SK-N-SH (cell line): ENCODE results near the gene SULT2B1. TPM values are rescaled to one million over a fixed set of nuclear protein-coding genes. Genes with fewer than 3 reads are reported as not detected.
A peak's percentile ranks its signal among the peaks of the same experiment; 100 is the strongest.

Experiments
- CTCF ChIA-PET: fragments of 300-600, 350-600 bp; formaldehyde crosslinking; extraction: SDS; loops from one replicate; lab custom pipeline; 2021; lab: Yijun Ruan, JAX
- POLR2A ChIA-PET: fragments of 350-600 bp; sonication (Branson Sonifier 250); formaldehyde crosslinking; extraction: SDS; loops from one replicate; lab custom pipeline; 2020; ENCODE audit warnings: antibody characterized with exemption, inconsistent platforms; lab: Yijun Ruan, JAX
- DNase-seq: peaks from one replicate; pipeline ENCODE4 v3.0.0; 2012
- H2AFZ ChIP-seq: fragments of 200-600 bp; sonication (generic); 2 replicates; pipeline ENCODE4 v1.8.1; 2016; ENCODE audit warnings: antibody characterized with exemption, mild to moderate bottlenecking, low read depth
- H3F3A ChIP-seq: fragments of 200-600 bp; sonication (generic); replicated peaks from 2 replicates; pipeline ENCODE3; 2016; ENCODE audit warnings: antibody characterized with exemption, mild to moderate bottlenecking; ENCODE audit not compliant: insufficient read depth
- H3K27ac ChIP-seq, 2 experiments: fragments of 200-500 bp in 1 of 2; fragments of 200-600 bp in 1 of 2; sonication (Bioruptor generic) in 1 of 2; sonication (generic), shearing (Covaris generic) in 1 of 2; 2 replicates each; pipeline versions ENCODE4 v1.5.1 to v1.6.1; 2014 to 2016; ENCODE audit warnings: low read depth in 2 of 2, inconsistent platforms in 1 of 2, low read length in 1 of 2, mild to moderate bottlenecking in 1 of 2, mixed read lengths in 1 of 2
- H3K27me3 ChIP-seq: fragments of 200-600 bp; sonication (generic), shearing (Covaris generic); 2 replicates; pipeline ENCODE4 v1.6.1; 2016; ENCODE audit warnings: mixed run types; ENCODE audit not compliant: insufficient read depth
- H3K36me3 ChIP-seq, 2 experiments: fragments of 200-500 bp in 1 of 2; fragments of 200-600 bp in 1 of 2; sonication (Bioruptor generic) in 1 of 2; sonication (generic) in 1 of 2; replicated peaks in 1 of 2; 2 replicates each; pipeline versions ENCODE3 to v1.5.1; 2014 to 2016; ENCODE audit warnings: low read length in 1 of 2, mild to moderate bottlenecking in 1 of 2; ENCODE audit not compliant: insufficient read depth in 2 of 2, control insufficient read depth in 1 of 2
- H3K4me1 ChIP-seq, 2 experiments: fragments of 200-500 bp in 1 of 2; fragments of 200-600 bp in 1 of 2; sonication (Bioruptor generic) in 1 of 2; sonication (generic), shearing (Covaris generic) in 1 of 2; 2 replicates each; pipeline versions ENCODE4 v1.5.1 to v1.6.1; 2014 to 2016; ENCODE audit warnings: low read depth in 1 of 2, low read length in 1 of 2, mixed run types in 1 of 2; ENCODE audit not compliant: insufficient read depth in 2 of 2, control insufficient read depth in 1 of 2
- H3K4me2 ChIP-seq: fragments of 200-600 bp; sonication (generic), shearing (Covaris generic); 2 replicates; pipeline ENCODE4 v1.6.1; 2017; ENCODE audit warnings: mixed run types
- H3K4me3 ChIP-seq, 2 experiments: fragments of 200-500 bp in 1 of 2; fragments of 200-600 bp in 1 of 2; sonication (Bioruptor generic) in 1 of 2; sonication (generic), shearing (Covaris generic) in 1 of 2; 2 replicates each; pipeline versions ENCODE4 v1.5.1 to v1.8.1; 2014 to 2016; ENCODE audit warnings: low read depth in 2 of 2, inconsistent platforms in 1 of 2, low read length in 1 of 2, mild to moderate bottlenecking in 1 of 2, mixed read lengths in 1 of 2, moderate library complexity in 1 of 2
- H3K79me2 ChIP-seq: fragments of 200-600 bp; sonication (generic); 2 replicates; pipeline ENCODE4 v1.8.1; 2017; ENCODE audit warnings: mild to moderate bottlenecking; ENCODE audit not compliant: insufficient read depth
- H3K9ac ChIP-seq: fragments of 200-600 bp; sonication (generic); 2 replicates; pipeline ENCODE4 v1.6.1; 2017; ENCODE audit warnings: mixed run types
- H3K9me2 ChIP-seq: fragments of 200-600 bp; sonication (generic); 2 replicates; pipeline ENCODE4 v1.6.1; 2017; ENCODE audit warnings: mixed run types
- H3K9me3 ChIP-seq: fragments of 200-600 bp; sonication (generic); 2 replicates; pipeline ENCODE4 v1.6.1; 2017; ENCODE audit warnings: mixed run types, mild to moderate bottlenecking, moderate library complexity
- H4K20me1 ChIP-seq: fragments of 200-600 bp; sonication (generic); 2 replicates; pipeline ENCODE4 v1.6.1; 2017; ENCODE audit warnings: mild to moderate bottlenecking, mixed run types; ENCODE audit not compliant: insufficient read depth
- CHD2 ChIP-seq: fragments of 150-350 bp; IDR thresholded peaks from 2 replicates; pipeline ENCODE4 v1.6.1; 2018; ENCODE audit warnings: low read length; ENCODE audit not compliant: partially characterized antibody
- FOXM1 ChIP-seq: IDR thresholded peaks from 2 replicates; pipeline ENCODE4 v1.4.0; 2012; ENCODE audit warnings: low read depth, mild to moderate bottlenecking
- GATA2 ChIP-seq: sonication (generic); formaldehyde crosslinking; IDR thresholded peaks from 2 replicates; pipeline ENCODE4 v1.5.0; 2020; ENCODE audit warnings: mild to moderate bottlenecking, missing genetic modification reagents
- NRF1 ChIP-seq: IDR thresholded peaks from 2 replicates; pipeline ENCODE4 v1.6.1; 2012; ENCODE audit warnings: low read depth, mild to moderate bottlenecking, low read length
- RCOR1 ChIP-seq: fragments of 150-350 bp; IDR thresholded peaks from 2 replicates; pipeline ENCODE4 v1.6.1; 2017; ENCODE audit warnings: antibody characterized with exemption, low read length
- TCF12 ChIP-seq: IDR thresholded peaks from 2 replicates; pipeline ENCODE4 v1.4.0; 2012
- YY1 ChIP-seq: IDR thresholded peaks from 2 replicates; pipeline ENCODE4 v1.4.0; 2012; ENCODE audit warnings: low read depth, mild to moderate bottlenecking
- WGBS: methylation state at CpG from one replicate; pipeline ENCODE4 v1.1.6; 2017; ENCODE audit warnings: low lambda C conversion rate; 5-methylcytosine and 5-hydroxymethylcytosine counted together
- polyA plus RNA-seq, 3 experiments: library from polyadenylated mRNA; depleted of rRNA; stranded (reverse); fragments of >200 nt; gene quantifications; 2 replicates each; pipeline ENCODE4 v1.2.3, GENCODE V29; 2012
- TF ChIP-seq, protein P1 (sequence below): IDR thresholded peaks from 2 replicates; pipeline ENCODE4 v1.4.0; 2012; ENCODE audit warnings: low read depth, borderline replicate concordance
- TF ChIP-seq, protein P2 (sequence below): IDR thresholded peaks from 2 replicates; pipeline ENCODE4 v1.4.0; 2012; ENCODE audit warnings: low read depth, borderline replicate concordance
- TF ChIP-seq, protein P3 (sequence below): fragments of 200-600 bp; sonication (generic); IDR thresholded peaks from 2 replicates; pipeline ENCODE4 v1.6.1; 2017; ENCODE audit warnings: antibody characterized with exemption, mild to moderate bottlenecking, moderate library complexity
- TF ChIP-seq, protein P4 (sequence below): IDR thresholded peaks from 2 replicates; pipeline ENCODE4 v1.6.1; 2012; ENCODE audit warnings: mild to moderate bottlenecking, low read depth, low read length, moderate library complexity

Gene SULT2B1
- polyA plus RNA-seq, 1 of the 3 experiments (the other 2 are of a cell fraction), result 0.92 TPM

DNA sequence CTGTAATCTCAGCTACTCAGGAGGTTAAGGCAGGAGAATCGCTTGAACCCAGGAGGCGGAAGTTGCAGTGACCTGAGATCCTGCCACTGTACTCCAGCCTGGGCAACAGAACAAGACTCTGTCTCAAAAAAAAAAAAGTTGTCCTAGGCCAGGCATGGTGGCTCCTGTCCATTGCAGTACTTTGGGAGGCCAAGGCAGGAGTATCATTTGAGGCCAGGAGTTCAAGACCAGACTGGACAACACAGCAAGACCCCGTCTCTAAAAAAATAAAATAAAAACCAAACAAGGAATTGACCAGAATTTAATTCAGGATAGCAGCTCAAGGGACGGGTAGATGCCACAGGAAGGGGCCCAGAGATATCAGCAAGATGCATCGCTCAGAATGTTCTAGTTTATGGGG is 4.9 kb downstream of the SULT2B1 start (continued):
- no peak for TF ChIP-seq RCOR1
- TF ChIP-seq CHD2, result no peak
- TF ChIP-seq FOXM1, result no peak
- TF ChIP-seq, protein P1, sequence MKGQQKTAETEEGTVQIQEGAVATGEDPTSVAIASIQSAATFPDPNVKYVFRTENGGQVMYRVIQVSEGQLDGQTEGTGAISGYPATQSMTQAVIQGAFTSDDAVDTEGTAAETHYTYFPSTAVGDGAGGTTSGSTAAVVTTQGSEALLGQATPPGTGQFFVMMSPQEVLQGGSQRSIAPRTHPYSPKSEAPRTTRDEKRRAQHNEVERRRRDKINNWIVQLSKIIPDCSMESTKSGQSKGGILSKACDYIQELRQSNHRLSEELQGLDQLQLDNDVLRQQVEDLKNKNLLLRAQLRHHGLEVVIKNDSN, result no peak

DNA sequence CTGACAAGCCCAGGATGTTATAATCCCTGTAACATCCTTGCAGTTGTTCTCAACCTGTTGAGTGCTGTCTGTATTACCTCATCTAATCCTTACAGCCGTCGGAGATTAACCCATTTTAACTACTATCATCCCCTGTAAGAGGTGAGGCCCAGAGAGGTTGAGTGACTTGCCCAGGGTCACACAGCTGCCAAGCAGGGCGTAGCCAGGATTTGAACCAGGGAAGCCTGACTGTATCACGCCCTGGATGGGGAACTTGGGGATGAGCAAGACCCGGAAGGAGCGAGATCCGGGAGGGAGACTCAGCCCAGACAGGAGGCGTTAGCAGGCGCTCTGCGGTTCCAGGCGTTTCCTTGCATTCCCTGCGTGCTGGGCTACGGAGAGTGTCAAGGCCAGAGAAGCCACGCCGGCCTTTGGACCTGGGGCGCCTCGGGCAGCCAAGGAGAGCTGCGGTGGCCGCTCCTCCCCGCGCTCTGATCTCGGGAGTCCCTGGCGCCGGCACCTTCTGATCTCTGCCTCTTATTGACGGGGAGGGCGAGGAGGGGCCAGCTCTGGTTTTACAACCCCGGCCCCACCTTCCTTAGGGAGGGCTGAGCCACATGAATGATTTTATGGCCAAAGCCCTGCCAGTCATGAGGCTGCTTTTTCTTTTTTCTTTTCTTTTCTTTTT is 6.2 kb downstream of the SULT2B1 start:
- ChIA-PET POLR2A (no interaction called here), CTCF (interaction anchor here (2.4 kb wide), 1 partner anchor 26 kb away, joined by 7 read pairs; no protein-coding TSS in a partner anchor)
- no peaks in the 10 kb centered on the region for H3K36me3 ChIP-seq
- peaks cover 12% of the 10 kb centered on the region for H3F3A ChIP-seq
- H3K27me3 ChIP-seq, result no peaks in the 10 kb centered on the region
- H3K4me2 ChIP-seq, result no peak overlapping the region
- H3K27ac ChIP-seq, result no peak overlapping the region
- no peaks in the 10 kb centered on the region for H3K9me3 ChIP-seq
- no peak overlapping the region for H3K4me3 ChIP-seq
- H3K4me1 ChIP-seq, result peaks cover 0 to 4% of the 10 kb centered on the region in 2 experiments; a peak in 1 of 4 replicates
- DNase-seq, result no peak
- H3K9me2 ChIP-seq, result no peaks in the 10 kb centered on the region
- TF ChIP-seq, protein P2, sequence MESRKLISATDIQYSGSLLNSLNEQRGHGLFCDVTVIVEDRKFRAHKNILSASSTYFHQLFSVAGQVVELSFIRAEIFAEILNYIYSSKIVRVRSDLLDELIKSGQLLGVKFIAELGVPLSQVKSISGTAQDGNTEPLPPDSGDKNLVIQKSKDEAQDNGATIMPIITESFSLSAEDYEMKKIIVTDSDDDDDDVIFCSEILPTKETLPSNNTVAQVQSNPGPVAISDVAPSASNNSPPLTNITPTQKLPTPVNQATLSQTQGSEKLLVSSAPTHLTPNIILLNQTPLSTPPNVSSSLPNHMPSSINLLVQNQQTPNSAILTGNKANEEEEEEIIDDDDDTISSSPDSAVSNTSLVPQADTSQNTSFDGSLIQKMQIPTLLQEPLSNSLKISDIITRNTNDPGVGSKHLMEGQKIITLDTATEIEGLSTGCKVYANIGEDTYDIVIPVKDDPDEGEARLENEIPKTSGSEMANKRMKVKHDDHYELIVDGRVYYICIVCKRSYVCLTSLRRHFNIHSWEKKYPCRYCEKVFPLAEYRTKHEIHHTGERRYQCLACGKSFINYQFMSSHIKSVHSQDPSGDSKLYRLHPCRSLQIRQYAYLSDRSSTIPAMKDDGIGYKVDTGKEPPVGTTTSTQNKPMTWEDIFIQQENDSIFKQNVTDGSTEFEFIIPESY, result no peak
- TF ChIP-seq TCF12 (no peak), NRF1 (no peak), YY1 (no peak), RCOR1 (no peak), FOXM1 (no peak)
- TF ChIP-seq, protein P3, sequence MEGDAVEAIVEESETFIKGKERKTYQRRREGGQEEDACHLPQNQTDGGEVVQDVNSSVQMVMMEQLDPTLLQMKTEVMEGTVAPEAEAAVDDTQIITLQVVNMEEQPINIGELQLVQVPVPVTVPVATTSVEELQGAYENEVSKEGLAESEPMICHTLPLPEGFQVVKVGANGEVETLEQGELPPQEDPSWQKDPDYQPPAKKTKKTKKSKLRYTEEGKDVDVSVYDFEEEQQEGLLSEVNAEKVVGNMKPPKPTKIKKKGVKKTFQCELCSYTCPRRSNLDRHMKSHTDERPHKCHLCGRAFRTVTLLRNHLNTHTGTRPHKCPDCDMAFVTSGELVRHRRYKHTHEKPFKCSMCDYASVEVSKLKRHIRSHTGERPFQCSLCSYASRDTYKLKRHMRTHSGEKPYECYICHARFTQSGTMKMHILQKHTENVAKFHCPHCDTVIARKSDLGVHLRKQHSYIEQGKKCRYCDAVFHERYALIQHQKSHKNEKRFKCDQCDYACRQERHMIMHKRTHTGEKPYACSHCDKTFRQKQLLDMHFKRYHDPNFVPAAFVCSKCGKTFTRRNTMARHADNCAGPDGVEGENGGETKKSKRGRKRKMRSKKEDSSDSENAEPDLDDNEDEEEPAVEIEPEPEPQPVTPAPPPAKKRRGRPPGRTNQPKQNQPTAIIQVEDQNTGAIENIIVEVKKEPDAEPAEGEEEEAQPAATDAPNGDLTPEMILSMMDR, result no peak
- 66% methylated on average over 27 of the region's 27 CpGs for WGBS
- H3K9ac ChIP-seq, result no peak overlapping the region
- no peaks in the 10 kb centered on the region for H3K79me2 ChIP-seq
- H2AFZ ChIP-seq, result no peak overlapping the region
- no peaks in the 10 kb centered on the region for H4K20me1 ChIP-seq

DNA sequence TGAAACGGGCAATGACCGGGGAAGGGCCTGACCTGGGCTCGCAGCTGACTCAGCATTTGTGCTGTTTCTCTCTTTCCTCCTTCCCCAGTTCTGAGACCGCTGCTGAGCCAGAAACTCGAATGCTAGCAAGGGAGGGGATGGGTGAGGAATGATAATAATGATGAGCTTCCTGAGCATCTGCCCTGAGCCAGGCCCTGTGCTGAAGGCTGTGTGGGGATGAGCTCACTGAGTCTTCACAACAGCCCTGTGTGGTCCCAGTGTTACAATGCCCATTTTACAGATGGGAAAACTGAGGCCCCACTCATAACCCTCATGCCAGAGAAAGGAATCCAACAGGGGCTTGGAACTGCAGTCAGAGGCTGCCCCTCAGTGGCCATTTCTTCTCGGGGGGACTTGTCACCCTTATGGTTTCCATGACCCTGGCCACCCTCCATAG is 8.1 kb downstream of the SULT2B1 start:
- no peak overlapping the region for H3K4me3 ChIP-seq
- H3K27ac ChIP-seq, result no peak overlapping the region
- WGBS, result 84% methylated on average over 5 of the region's 6 CpGs
- H4K20me1 ChIP-seq, result no peaks in the 10 kb centered on the region
- ChIA-PET CTCF (interaction anchor here (0.9 to 2.4 kb wide), 3 partner anchors 24 to 169 kb away, joined by 3 to 8 read pairs (median 4); partner anchors contain the start of gene KDELR1), POLR2A (no interaction called here)
- H3K9me2 ChIP-seq, result no peaks in the 10 kb centered on the region
- H3K27me3 ChIP-seq, result no peaks in the 10 kb centered on the region
- H3K4me1 ChIP-seq, result no peaks in the 10 kb centered on the region
- no peak overlapping the region for H2AFZ ChIP-seq
- H3F3A ChIP-seq, result peaks cover 13% of the 10 kb centered on the region
- H3K4me2 ChIP-seq, result no peak overlapping the region
- no peak overlapping the region for H3K9ac ChIP-seq
- DNase-seq, result no peak
- H3K9me3 ChIP-seq, result no peaks in the 10 kb centered on the region
- no peaks in the 10 kb centered on the region for H3K36me3 ChIP-seq
- H3K79me2 ChIP-seq, result no peaks in the 10 kb centered on the region
- TF ChIP-seq, protein P4, sequence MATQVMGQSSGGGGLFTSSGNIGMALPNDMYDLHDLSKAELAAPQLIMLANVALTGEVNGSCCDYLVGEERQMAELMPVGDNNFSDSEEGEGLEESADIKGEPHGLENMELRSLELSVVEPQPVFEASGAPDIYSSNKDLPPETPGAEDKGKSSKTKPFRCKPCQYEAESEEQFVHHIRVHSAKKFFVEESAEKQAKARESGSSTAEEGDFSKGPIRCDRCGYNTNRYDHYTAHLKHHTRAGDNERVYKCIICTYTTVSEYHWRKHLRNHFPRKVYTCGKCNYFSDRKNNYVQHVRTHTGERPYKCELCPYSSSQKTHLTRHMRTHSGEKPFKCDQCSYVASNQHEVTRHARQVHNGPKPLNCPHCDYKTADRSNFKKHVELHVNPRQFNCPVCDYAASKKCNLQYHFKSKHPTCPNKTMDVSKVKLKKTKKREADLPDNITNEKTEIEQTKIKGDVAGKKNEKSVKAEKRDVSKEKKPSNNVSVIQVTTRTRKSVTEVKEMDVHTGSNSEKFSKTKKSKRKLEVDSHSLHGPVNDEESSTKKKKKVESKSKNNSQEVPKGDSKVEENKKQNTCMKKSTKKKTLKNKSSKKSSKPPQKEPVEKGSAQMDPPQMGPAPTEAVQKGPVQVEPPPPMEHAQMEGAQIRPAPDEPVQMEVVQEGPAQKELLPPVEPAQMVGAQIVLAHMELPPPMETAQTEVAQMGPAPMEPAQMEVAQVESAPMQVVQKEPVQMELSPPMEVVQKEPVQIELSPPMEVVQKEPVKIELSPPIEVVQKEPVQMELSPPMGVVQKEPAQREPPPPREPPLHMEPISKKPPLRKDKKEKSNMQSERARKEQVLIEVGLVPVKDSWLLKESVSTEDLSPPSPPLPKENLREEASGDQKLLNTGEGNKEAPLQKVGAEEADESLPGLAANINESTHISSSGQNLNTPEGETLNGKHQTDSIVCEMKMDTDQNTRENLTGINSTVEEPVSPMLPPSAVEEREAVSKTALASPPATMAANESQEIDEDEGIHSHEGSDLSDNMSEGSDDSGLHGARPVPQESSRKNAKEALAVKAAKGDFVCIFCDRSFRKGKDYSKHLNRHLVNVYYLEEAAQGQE, result no peak
- TF ChIP-seq, protein P3, result peak; percentile 30; the same call in 1 of the 2 replicates
- no peak for TF ChIP-seq YY1
- no peak for TF ChIP-seq FOXM1
- no peak for TF ChIP-seq GATA2 (CRISPR knock-in tag)
